ENCODE measurements around the gene MAML2. TPM values are rescaled to one million over a fixed set of nuclear protein-coding genes. Genes with fewer than 3 reads are reported as not detected.

Gene MAML2
- total and polyA plus RNA-seq, 9 of the 15 experiments (the other 6 are each of a cell fraction or from before 2014, with no cell fraction given), result 0.79 to 6.8 (median 4.8) TPM

GRCh38 chr11:96259134-96259830 is 83.7 kb downstream of the MAML2 start:
- in situ Hi-C loops (cut with MboI), result no loop called here
- TF ChIP-seq FOSL1 (tag; conservative IDR thresholded peaks at IDR 0.05) (peak; percentile 42; the same call in 1 of the 2 replicates), ZNF24 (IDR thresholded peaks at IDR 0.05) (no peak)
- TF ChIP-seq, protein P1, sequence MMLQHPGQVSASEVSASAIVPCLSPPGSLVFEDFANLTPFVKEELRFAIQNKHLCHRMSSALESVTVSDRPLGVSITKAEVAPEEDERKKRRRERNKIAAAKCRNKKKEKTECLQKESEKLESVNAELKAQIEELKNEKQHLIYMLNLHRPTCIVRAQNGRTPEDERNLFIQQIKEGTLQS (IDR thresholded peaks at IDR 0.05), result peak; percentile 52
- TF ChIP-seq, protein P1 (CRISPR knock-in tag; conservative IDR thresholded peaks at IDR 0.05), result no peak
- TF ChIP-seq, protein P2, sequence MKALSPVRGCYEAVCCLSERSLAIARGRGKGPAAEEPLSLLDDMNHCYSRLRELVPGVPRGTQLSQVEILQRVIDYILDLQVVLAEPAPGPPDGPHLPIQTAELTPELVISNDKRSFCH (CRISPR knock-in tag; IDR thresholded peaks at IDR 0.05), result no peak
- TF ChIP-seq, protein P2 (tag; IDR thresholded peaks at IDR 0.05), result 0 out of 2 replicates have a peak, but pooled peaks have one; percentile 17
- WGBS (ENCODE audit: insufficient coverage, low coverage, missing lambda C conversion rate), result 43% methylated on average over 4 of the region's 4 CpGs
- H3K27ac ChIP-seq (ENCODE audit: extremely low read depth, low read depth, low read length), result peak overlapping the region; percentile 69
- no peaks in the 10 kb centered on the region for H3K36me3 ChIP-seq (ENCODE audit: control insufficient read depth, insufficient read depth, low read length)
- no peaks in the 10 kb centered on the region for H3K9me1 ChIP-seq (ENCODE audit: control insufficient read depth, insufficient read depth, low read length)
- DNase-seq (ENCODE audit: extremely low read depth in 1 of 4, low spot score in 3 of 4) (no peak), FAIRE-seq (no peak), ATAC-seq (no peak)
- no peaks in the 10 kb centered on the region for H4K20me1 ChIP-seq (replicated peaks; ENCODE audit: control insufficient read depth, insufficient read depth, low read length)
- no peak overlapping the region for H3K9ac ChIP-seq (ENCODE audit: insufficient read depth in 1 of 2, low read depth in 2 of 2, low read length in 2 of 2)
- H3K27me3 ChIP-seq (ENCODE audit: control insufficient read depth in 2 of 2, insufficient read depth in 2 of 2, low read length in 2 of 2), result no peaks in the 10 kb centered on the region
- no peaks in the 10 kb centered on the region for H3K9me3 ChIP-seq (replicated peaks; ENCODE audit: control insufficient read depth, insufficient read depth, low read depth, low read length)
- H3K4me1 ChIP-seq (replicated peaks in 1 of 2; ENCODE audit: control insufficient read depth in 2 of 2, insufficient read depth in 2 of 2, low read length in 2 of 2), result peaks cover 12 to 66% of the 10 kb centered on the region in 2 experiments
- intact Hi-C loops (cut with micrococcal nuclease), result loop anchor here (5.0 kb wide), 2 partner anchors 47 to 63 kb away; no protein-coding TSS in a partner anchor
- peak overlapping the region; percentile 58 for H2AFZ ChIP-seq (ENCODE audit: low read depth, low read length)
- no TSS peak for BruUV-seq (replicated peaks)
- H3K4me3 ChIP-seq, result no peak overlapping the region
- ChIA-PET CTCF (ENCODE audit: low intra/inter-chr PET ratio) (no interaction called here), POLR2A (interaction anchor here (0.6 kb wide), 1 partner anchor 33 kb away, joined by 4 read pairs; no protein-coding TSS in a partner anchor)
- peaks cover 6% of the 10 kb centered on the region; the same call in 1 of the 3 replicates for H3K79me2 ChIP-seq (ENCODE audit: control insufficient read depth, insufficient read depth, low read length)
- H3K4me2 ChIP-seq (ENCODE audit: insufficient read depth, low read length), result no peak overlapping the region

Measured in K562 (cell line).